SK-N-SH (cell line): Measurements from ENCODE around the gene RHOBTB1.

Experiments used
- CTCF ChIP-seq: fragments of 200-600 bp; sonication (generic); IDR thresholded peaks from 2 replicates; pipeline ENCODE4 v1.6.1; 2017; ENCODE audit warnings: antibody characterized with exemption, mild to moderate bottlenecking, moderate library complexity
- EZH2phosphoT487 ChIP-seq: fragments of 200-600 bp; sonication (generic); IDR thresholded peaks from 2 replicates; pipeline ENCODE4 v1.6.1; 2017; ENCODE audit warnings: low read depth, mixed run types, mild to moderate bottlenecking, antibody characterized with exemption, moderate library complexity, borderline replicate concordance
- MXI1 ChIP-seq: IDR thresholded peaks from 2 replicates; pipeline ENCODE4 v1.6.1; 2012; ENCODE audit warnings: mild to moderate bottlenecking, low read depth, low read length, improper control_type of control experiment
- POLR2AphosphoS5 ChIP-seq: IDR thresholded peaks from 2 replicates; pipeline ENCODE4 v1.6.1; 2012; ENCODE audit warnings: low read depth, low read length
- REST ChIP-seq: IDR thresholded peaks from 2 replicates; pipeline ENCODE4 v1.6.1; 2012; ENCODE audit warnings: mild to moderate bottlenecking, low read depth, low read length, moderate library complexity
- USF2 ChIP-seq: fragments of 150-350 bp; IDR thresholded peaks from 2 replicates; pipeline ENCODE4 v1.6.1; 2017; ENCODE audit warnings: antibody characterized with exemption, low read length, low read depth, borderline replicate concordance
- YY1 ChIP-seq: IDR thresholded peaks from 2 replicates; pipeline ENCODE4 v1.4.0; 2012; ENCODE audit warnings: low read depth, mild to moderate bottlenecking

- no peak for TF ChIP-seq YY1
- TF ChIP-seq CTCF, result peak; percentile 21; the same call in 1 of the 2 replicates
- TF ChIP-seq USF2, result no peak
- no peak for TF ChIP-seq EZH2phosphoT487
- no peak for TF ChIP-seq MXI1
- no peak for TF ChIP-seq POLR2AphosphoS5
- no peak for TF ChIP-seq REST
Measured at GRCh38 chr10:60846173-60846572, 97.8 kb downstream of the RHOBTB1 start.
